Measurements from ENCODE around the gene PTPRM.

Gene PTPRM

GRCh38 chr18:7817575-7818230 is 250.6 kb downstream of the PTPRM start:
- no peak for DNase-seq

- peak; percentile 15 for DNase-seq
Measured at GRCh38 chr18:7821784-7822183, 254.7 kb downstream of the PTPRM start.

GRCh38 chr18:7822435-7823331 is 255.6 kb downstream of the PTPRM start:
- DNase-seq: peak; percentile 78

- no peak for DNase-seq
Measured at GRCh38 chr18:7824970-7825369, 257.9 kb downstream of the PTPRM start.

- DNase-seq: peak; percentile 55
Measured at GRCh38 chr18:7830468-7830867, 263.4 kb downstream of the PTPRM start.

- DNase-seq: no peak
Measured at GRCh38 chr18:7839548-7839947, 272.4 kb downstream of the PTPRM start.

GRCh38 chr18:7840411-7840810 is 273.3 kb downstream of the PTPRM start:
- DNase-seq: no peak

GRCh38 chr18:7844017-7844416 is 276.9 kb downstream of the PTPRM start:
- no peak for DNase-seq

GRCh38 chr18:7844418-7844817 is 277.3 kb downstream of the PTPRM start:
- DNase-seq: no peak

GRCh38 chr18:7846335-7846734 is 279.2 kb downstream of the PTPRM start:
- no peak for DNase-seq

- no peak for DNase-seq
Measured at GRCh38 chr18:7847357-7848053, 280.4 kb downstream of the PTPRM start.

- no peak for DNase-seq
Measured at GRCh38 chr18:7848054-7848412, 280.9 kb downstream of the PTPRM start.

- DNase-seq: no peak
Measured at GRCh38 chr18:7850446-7850845, 283.3 kb downstream of the PTPRM start.

- no peak for DNase-seq
Measured at GRCh38 chr18:7855028-7855427, 287.9 kb downstream of the PTPRM start.

- DNase-seq: no peak
Measured at GRCh38 chr18:7855671-7856070, 288.6 kb downstream of the PTPRM start.

- DNase-seq: no peak
Measured at GRCh38 chr18:7856116-7856515, 289.0 kb downstream of the PTPRM start.

GRCh38 chr18:7856733-7857132 is 289.6 kb downstream of the PTPRM start:
- DNase-seq: no peak

GRCh38 chr18:7857562-7857961 is 290.4 kb downstream of the PTPRM start:
- no peak for DNase-seq

GRCh38 chr18:7859122-7859521 is 292.0 kb downstream of the PTPRM start:
- DNase-seq: no peak

GRCh38 chr18:7870266-7870665 is 303.1 kb downstream of the PTPRM start:
- no peak for DNase-seq

- DNase-seq: no peak
Measured at GRCh38 chr18:7870855-7871254, 303.7 kb downstream of the PTPRM start.

- DNase-seq: no peak
Measured at GRCh38 chr18:7871560-7872456, 304.7 kb downstream of the PTPRM start.

- peak; percentile 22 for DNase-seq
Measured at GRCh38 chr18:7872569-7872968, 305.5 kb downstream of the PTPRM start.
